MM.1S (cell line): ENCODE results near the gene BEND6.

Source experiments
- DNase-seq: peaks from one replicate; pipeline ENCODE4 v3.0.0-alpha.2; 2015
- H2AFZ ChIP-seq: fragments of 300-600 bp; sonication (generic); 2 replicates; pipeline ENCODE4 v1.6.0; 2016; ENCODE audit warnings: antibody characterized with exemption, low read length
- H3F3A ChIP-seq: fragments of 300-600 bp; sonication (generic); 2 replicates; pipeline ENCODE4 v1.6.1; 2016; ENCODE audit warnings: mild to moderate bottlenecking, antibody characterized with exemption, low read length, moderate library complexity, mixed read lengths; ENCODE audit not compliant: insufficient read depth
- H3K27ac ChIP-seq: fragments of 300-600 bp; sonication (generic); 2 replicates; pipeline ENCODE4 v1.5.1; 2016; ENCODE audit warnings: mild to moderate bottlenecking, low read length
- H3K27me3 ChIP-seq: fragments of 300-600 bp; sonication (generic); replicated peaks from 2 replicates; pipeline ENCODE4 v1.6.0; 2016; ENCODE audit warnings: low read length; ENCODE audit not compliant: insufficient read depth
- H3K36me3 ChIP-seq: fragments of 300-600 bp; sonication (generic); replicated peaks from 2 replicates; pipeline ENCODE4 v1.6.1; 2016; ENCODE audit warnings: mild to moderate bottlenecking, low read length, mixed read lengths; ENCODE audit not compliant: insufficient read depth
- H3K4me1 ChIP-seq: fragments of 300-600 bp; sonication (generic); 2 replicates; pipeline ENCODE4 v1.6.1; 2016; ENCODE audit warnings: low read length, mixed read lengths
- H3K4me2 ChIP-seq: fragments of 300-600 bp; sonication (generic); 2 replicates; pipeline ENCODE4 v1.6.0; 2016; ENCODE audit warnings: low read depth, low read length
- H3K4me3 ChIP-seq: fragments of 300-600 bp; sonication (generic); 2 replicates; pipeline ENCODE4 v1.5.1; 2016; ENCODE audit warnings: low read length, mixed read lengths
- H3K79me2 ChIP-seq: fragments of 300-600 bp; sonication (generic); 2 replicates; pipeline ENCODE4 v1.6.1; 2016; ENCODE audit warnings: mixed run types, low read length, mixed read lengths
- H3K9ac ChIP-seq: fragments of 300-600 bp; sonication (generic); 2 replicates; pipeline ENCODE4 v1.6.1; 2016; ENCODE audit warnings: low read length, mixed read lengths
- H3K9me2 ChIP-seq: fragments of 300-600 bp; sonication (generic); replicated peaks from 2 replicates; pipeline ENCODE4 v1.6.1; 2016; ENCODE audit warnings: mild to moderate bottlenecking, low read length, mixed read lengths; ENCODE audit not compliant: insufficient read depth
- H3K9me3 ChIP-seq: fragments of 300-600 bp; sonication (generic); replicated peaks from 2 replicates; pipeline ENCODE4 v1.6.1; 2016; ENCODE audit warnings: mild to moderate bottlenecking, low read length, mixed read lengths; ENCODE audit not compliant: insufficient read depth
- H4K20me1 ChIP-seq: fragments of 300-600 bp; sonication (generic); 2 replicates; pipeline ENCODE4 v1.6.1; 2016; ENCODE audit warnings: mild to moderate bottlenecking, low read length, moderate library complexity, mixed read lengths; ENCODE audit not compliant: insufficient read depth
- EZH2 ChIP-seq: fragments of 300-600 bp; sonication (generic); optimal IDR thresholded peaks from 2 replicates; pipeline ENCODE3; 2017; ENCODE audit warnings: low read depth, mild to moderate bottlenecking, antibody characterized with exemption, low read length, mixed read lengths
- EZH2phosphoT487 ChIP-seq: fragments of 300-600 bp; sonication (generic); IDR thresholded peaks from 2 replicates; pipeline ENCODE4 v1.6.1; 2018; ENCODE audit warnings: antibody characterized with exemption, low read length
- TF ChIP-seq, protein P1 (sequence below): fragments of 300-600 bp; sonication (generic); IDR thresholded peaks from 2 replicates; pipeline ENCODE4 v1.5.1; 2016; ENCODE audit warnings: antibody characterized with exemption, low read length, mixed read lengths

BEND6 gene

DNA sequence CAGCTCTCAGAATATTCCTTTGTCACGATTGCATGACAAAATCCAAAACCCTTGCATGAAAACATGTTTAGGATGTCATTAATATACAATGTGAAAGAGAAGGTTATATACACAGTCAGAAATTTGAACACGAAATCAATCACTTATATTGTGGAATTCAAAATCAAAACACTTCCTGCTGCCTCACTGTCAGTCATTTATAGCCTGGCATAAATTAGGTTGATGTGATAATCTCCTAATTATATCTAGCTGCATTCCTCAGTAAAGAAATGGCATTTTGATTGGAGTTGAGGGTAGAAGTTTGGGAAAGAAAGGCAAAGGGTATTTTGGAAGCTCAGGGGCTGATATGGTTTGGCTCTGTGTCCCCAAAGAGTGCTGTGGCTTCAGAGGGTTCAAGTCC, 24.1 kb upstream of the BEND6 start:
- no peaks in the 10 kb centered on the region for H3F3A ChIP-seq
- no peak overlapping the region for H3K9ac ChIP-seq
- H3K9me2 ChIP-seq: no peaks in the 10 kb centered on the region
- no peaks in the 10 kb centered on the region for H3K27me3 ChIP-seq
- TF ChIP-seq, protein P1, sequence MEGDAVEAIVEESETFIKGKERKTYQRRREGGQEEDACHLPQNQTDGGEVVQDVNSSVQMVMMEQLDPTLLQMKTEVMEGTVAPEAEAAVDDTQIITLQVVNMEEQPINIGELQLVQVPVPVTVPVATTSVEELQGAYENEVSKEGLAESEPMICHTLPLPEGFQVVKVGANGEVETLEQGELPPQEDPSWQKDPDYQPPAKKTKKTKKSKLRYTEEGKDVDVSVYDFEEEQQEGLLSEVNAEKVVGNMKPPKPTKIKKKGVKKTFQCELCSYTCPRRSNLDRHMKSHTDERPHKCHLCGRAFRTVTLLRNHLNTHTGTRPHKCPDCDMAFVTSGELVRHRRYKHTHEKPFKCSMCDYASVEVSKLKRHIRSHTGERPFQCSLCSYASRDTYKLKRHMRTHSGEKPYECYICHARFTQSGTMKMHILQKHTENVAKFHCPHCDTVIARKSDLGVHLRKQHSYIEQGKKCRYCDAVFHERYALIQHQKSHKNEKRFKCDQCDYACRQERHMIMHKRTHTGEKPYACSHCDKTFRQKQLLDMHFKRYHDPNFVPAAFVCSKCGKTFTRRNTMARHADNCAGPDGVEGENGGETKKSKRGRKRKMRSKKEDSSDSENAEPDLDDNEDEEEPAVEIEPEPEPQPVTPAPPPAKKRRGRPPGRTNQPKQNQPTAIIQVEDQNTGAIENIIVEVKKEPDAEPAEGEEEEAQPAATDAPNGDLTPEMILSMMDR: no peak
- TF ChIP-seq EZH2phosphoT487: no peak
- TF ChIP-seq EZH2: no peak
- no peak overlapping the region for H3K27ac ChIP-seq
- H3K79me2 ChIP-seq: no peaks in the 10 kb centered on the region
- no peaks in the 10 kb centered on the region for H3K36me3 ChIP-seq
- no peak overlapping the region for H2AFZ ChIP-seq
- no peaks in the 10 kb centered on the region for H4K20me1 ChIP-seq
- H3K4me3 ChIP-seq: no peak overlapping the region
- no peaks in the 10 kb centered on the region for H3K9me3 ChIP-seq
- no peaks in the 10 kb centered on the region for H3K4me1 ChIP-seq
- no peak overlapping the region for H3K4me2 ChIP-seq
- DNase-seq: no peak

DNA sequence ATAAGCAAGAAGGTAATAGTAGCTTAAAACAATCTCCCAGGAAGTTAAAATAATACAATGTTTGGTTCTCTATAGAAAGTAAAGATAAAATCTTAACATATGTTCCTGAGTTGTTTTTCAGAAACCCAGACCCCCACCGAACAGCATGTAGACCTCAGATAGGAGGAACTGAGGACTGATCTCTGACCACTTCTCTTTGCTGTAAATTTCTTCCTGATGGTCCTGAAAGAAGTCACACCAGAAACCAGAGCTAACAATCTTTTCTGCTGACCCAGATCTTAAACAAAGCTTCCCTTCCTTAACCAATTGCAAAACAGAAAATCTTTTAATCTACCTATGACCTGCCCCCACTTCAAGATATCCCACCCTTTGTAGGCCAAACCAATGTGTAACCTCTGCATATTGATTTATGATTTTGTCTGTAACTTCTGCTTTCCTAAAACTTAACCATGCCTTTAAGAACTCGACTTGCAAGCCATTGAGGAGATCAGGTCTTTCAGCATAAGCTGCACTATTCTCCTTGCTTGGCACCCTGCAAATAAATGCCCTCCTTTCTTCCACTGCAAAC, 21.9 kb upstream of the BEND6 start:
- TF ChIP-seq EZH2phosphoT487 (no peak), EZH2 (no peak)
- TF ChIP-seq, protein P1: no peak
- H3K9ac ChIP-seq: no peak overlapping the region
- no peaks in the 10 kb centered on the region for H3K4me1 ChIP-seq
- no peaks in the 10 kb centered on the region for H3K9me2 ChIP-seq
- H3K27me3 ChIP-seq: no peaks in the 10 kb centered on the region
- H3K27ac ChIP-seq: no peak overlapping the region
- no peak overlapping the region for H3K4me2 ChIP-seq
- no peaks in the 10 kb centered on the region for H3K79me2 ChIP-seq
- H3K36me3 ChIP-seq: no peaks in the 10 kb centered on the region
- DNase-seq: no peak
- no peak overlapping the region for H2AFZ ChIP-seq
- H3K9me3 ChIP-seq: no peaks in the 10 kb centered on the region
- no peaks in the 10 kb centered on the region for H3F3A ChIP-seq
- H3K4me3 ChIP-seq: no peak overlapping the region
- no peaks in the 10 kb centered on the region for H4K20me1 ChIP-seq

DNA sequence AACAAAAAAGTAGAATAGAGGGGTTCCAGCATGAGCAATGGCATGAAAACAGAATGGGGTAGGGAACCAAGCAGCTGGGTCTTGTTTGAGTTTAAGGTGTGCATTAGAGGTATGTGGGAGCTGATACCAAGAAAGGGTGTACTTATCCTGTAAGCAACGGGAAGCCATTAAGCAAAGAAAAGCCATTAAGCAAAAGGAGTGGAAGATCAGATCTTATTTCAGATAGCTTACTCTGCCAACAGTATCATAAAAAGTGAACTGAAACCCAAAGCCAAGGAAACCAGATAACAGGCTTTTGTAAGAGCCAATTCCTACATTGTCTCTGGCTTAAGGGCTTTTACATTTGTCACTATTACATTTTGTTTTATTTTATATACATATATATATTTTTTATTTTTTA, 21.3 kb upstream of the BEND6 start:
- no peaks in the 10 kb centered on the region for H3K9me3 ChIP-seq
- no peak for DNase-seq
- no peaks in the 10 kb centered on the region for H3K36me3 ChIP-seq
- no peak overlapping the region for H3K4me3 ChIP-seq
- no peak overlapping the region for H3K9ac ChIP-seq
- no peak overlapping the region for H2AFZ ChIP-seq
- no peak overlapping the region for H3K4me2 ChIP-seq
- no peaks in the 10 kb centered on the region for H3K27me3 ChIP-seq
- H3K79me2 ChIP-seq: no peaks in the 10 kb centered on the region
- H3K27ac ChIP-seq: no peak overlapping the region
- H3F3A ChIP-seq: no peaks in the 10 kb centered on the region
- H4K20me1 ChIP-seq: no peaks in the 10 kb centered on the region
- no peaks in the 10 kb centered on the region for H3K9me2 ChIP-seq
- TF ChIP-seq, protein P1: no peak
- no peak for TF ChIP-seq EZH2
- H3K4me1 ChIP-seq: no peaks in the 10 kb centered on the region
